Ammon's horn (tissue), 1 donor: ENCODE measurements around the gene ATP13A4.

Source experiments
- DNase-seq: peaks from one replicate; pipeline ENCODE4 v3.0.0-alpha.2; 2016; ENCODE audit warnings: low spot score

Gene ATP13A4

DNA sequence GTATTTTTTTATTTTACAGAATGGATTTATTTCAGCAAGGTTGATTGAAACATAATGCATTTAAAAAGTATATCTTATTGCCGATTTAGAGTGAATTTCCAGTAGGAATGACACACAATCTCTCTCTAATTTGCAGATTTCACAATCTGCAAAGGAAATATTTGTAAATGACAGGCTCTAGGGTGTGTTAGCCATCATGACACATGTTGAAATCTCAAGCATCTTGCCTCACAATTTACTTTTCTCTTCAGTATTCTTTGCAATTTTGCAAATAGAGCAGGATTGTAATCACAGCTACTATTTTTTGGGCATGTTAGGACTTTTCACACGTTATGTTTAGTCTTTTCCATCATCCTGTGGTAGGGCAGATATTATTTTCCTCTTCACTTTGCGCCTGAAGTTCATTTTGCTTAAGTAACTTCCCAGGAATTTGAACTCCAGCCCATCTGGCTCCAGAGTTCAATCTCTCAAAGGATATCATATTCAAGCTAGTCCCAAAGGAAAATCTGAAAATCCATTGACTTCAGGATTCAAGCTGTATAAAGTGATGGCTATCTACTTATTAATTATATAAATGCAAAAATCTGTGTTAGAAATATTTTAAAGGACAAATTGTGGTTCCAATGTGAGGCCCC lies 55.4 kb downstream of the ATP13A4 start:
- no peak for DNase-seq

DNA sequence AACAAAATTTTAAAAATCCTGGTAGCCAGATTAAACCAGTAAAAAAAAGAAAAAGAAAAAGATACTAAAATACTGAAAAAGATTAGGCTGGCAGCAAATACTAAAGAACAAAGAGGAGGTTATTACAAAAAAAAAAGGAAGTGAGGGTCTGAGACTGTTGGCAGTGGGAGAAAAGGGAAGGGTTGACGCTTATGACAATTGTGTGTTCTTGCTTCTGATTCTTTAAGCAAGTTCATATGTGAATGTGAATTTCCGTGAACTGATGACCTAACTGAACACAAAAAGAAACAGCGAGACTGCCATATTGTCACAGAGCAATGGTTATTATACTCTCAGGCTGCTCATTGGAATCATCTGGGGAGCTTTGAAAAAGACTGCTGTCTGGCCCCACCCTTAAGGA lies 56.5 kb downstream of the ATP13A4 start:
- DNase-seq = no peak

DNA sequence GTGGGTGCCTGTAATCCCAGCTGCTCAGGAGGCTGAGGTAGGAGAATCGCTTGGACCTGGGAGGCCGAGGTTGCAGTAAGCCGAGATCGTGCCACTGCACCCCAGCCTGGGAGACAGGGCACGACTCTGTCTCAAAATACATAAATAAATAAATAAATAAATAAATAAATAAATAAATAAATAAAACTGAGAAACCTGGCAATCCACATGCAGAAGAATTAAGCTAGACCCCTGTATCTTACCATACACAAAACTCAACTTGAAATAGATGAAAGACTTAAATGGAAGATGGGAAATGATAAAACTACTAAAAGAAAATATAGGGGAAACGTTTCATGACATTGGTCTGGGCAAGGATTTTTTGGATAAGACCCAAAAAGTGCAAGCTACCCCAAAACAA lies 58.0 kb downstream of the ATP13A4 start:
- no peak for DNase-seq

DNA sequence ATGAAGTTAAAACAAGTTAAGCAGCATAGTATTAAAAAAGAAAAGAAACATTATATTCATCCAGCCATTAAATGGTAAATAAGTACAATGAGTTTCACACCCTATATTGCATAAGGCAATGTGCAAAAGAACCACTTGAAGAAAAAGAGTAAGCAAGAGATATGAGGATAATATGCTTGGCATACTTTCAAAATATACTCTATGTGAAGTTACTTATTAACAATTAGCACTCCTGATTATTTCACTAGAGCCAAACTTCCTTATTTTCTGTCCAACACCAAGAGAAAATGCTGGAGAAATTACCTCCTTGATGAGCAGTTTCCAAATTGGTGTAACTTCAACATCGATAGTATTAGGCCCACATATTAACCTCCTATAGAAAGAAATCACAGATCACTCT lies 63.7 kb downstream of the ATP13A4 start:
- DNase-seq = no peak

DNA sequence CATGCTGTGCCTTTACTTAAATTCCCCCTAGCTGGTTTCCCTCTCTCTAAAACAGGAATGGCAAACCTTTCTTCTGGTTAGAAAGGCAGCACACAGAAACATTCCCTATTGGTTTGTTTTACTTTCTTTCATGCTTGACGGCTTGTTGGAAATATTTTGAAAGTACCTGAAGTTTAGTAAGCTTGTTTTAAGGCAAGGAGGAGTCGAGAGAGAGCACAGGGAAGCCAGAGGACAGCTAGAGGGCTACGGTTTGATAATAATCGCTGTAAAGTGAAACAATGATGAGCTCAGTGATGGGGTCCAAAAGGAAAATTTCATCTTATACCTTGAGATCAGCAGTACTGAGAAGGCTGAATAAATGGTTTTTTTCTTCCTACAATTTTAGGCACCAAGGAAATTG lies 64.1 kb downstream of the ATP13A4 start:
- no peak for DNase-seq

DNA sequence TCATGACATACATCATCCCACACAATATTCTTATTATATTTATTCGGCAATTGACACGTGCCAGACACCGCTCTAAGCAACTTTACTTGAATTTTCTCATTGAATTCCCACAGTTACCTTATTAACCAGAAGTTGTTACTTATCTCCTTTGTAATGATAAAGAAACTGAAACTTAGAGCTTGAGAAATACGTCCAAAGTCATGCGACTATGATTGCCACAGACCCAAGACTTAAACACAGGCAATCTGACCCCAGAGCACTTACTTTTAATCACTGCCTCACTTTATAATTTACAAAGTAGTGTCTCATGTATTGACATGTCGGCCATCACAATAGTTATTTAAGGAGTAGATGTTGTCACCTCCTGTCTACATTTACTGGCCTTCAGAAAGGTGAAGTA lies 64.7 kb downstream of the ATP13A4 start:
- no peak for DNase-seq

DNA sequence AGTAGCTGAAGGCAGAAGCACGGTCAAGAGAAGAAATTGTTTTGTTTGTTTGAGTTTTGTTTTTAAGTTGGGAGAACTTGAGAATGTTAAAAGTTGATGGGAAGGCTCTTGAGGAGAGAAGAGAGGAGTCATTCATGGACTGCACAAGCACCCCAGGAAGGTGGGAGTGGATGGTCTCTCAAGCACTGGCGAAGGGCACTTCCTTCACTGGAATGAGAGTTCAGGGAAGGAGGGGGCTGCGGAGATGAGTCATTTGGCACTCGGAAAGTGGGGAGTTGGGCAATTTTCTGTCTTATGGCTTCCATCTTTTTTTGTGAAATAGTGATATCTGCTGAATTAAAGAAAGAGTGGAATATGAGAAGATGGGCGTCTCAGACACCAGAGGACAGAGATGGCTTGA lies 66.0 kb downstream of the ATP13A4 start:
- no peak for DNase-seq

DNA sequence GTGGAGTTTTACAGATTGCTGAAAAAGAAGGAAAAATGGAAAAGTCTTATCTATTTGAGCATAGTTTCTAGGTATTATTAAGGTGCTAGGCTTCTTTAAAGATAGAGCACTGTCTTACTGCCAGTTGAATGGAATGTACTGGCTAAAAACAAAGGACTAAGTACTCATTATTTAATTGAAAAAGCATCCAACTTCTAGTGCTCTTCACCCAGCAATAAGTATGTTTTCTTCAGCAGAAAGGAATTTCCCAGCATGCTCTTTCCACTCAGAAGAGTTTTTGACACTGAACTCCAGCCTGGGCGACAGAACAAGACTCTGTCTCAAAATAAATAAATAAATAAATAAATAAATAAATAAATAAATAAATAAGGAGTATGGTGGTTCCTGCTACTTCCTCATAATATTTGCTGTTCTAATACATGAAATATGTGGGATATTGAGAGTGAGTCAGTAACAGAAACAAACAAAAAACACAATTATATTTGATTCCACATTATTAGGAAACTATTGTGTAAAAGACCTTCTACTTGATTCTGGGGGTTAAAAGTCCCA lies 70.6 kb downstream of the ATP13A4 start:
- DNase-seq = no peak

DNA sequence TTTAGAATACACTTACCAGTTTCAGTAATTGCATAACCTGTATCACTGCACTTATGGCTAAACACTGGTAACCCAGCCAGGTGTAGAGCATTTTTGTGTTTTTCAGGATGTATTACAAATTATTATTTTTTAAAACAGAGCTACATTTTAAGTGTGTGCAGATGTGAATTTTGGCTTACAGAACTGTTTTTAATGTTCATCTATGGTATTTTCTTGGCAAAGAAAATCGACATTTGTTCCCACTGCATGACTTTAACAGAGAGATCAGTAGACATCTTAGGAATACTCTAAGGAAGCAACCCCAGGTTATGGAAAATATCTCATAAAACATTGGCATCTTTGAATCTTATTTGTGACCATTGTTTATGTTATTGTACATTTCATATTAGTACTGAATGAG lies 73.3 kb downstream of the ATP13A4 start:
- DNase-seq = no peak

DNA sequence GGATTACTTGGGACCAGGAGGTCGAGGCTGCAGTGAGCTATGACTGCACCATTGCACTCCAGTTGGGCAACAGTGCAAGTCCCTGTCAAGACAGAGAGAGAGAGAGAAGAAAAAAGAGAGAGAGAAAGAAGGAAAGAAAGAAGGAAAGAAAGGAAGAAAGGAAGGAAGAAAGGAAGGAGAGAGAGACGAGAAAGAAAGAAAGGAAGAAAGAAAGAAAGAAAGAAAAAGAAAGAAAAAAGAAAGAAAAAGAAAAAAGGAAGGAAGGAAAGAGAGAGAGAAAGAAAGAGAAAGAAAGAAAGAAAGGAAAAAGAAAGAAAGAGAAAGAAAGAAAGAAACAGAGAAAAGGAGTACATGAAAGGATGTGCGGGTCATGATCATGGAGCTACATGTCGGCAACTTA lies 80.2 kb downstream of the ATP13A4 start:
- DNase-seq = no peak

DNA sequence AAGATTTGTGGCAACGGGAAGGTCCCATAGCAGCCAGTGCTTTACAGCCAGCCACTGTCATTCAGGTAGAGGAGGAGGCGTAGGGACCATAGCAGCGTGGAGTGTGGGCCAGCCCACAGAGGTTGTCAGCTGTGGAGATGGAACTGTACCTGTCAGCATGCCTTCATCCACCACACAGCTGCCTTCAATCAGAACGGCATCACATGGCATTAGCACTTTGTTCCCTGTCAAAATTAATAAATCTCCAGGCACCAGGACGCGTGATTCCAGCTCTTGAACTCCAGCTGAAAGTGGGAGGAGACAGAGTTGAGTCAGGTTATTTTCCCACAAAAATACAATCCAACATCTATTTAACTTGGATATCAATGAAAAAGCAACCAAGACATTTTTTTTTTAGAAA lies 84.0 kb downstream of the ATP13A4 start:
- no peak for DNase-seq

DNA sequence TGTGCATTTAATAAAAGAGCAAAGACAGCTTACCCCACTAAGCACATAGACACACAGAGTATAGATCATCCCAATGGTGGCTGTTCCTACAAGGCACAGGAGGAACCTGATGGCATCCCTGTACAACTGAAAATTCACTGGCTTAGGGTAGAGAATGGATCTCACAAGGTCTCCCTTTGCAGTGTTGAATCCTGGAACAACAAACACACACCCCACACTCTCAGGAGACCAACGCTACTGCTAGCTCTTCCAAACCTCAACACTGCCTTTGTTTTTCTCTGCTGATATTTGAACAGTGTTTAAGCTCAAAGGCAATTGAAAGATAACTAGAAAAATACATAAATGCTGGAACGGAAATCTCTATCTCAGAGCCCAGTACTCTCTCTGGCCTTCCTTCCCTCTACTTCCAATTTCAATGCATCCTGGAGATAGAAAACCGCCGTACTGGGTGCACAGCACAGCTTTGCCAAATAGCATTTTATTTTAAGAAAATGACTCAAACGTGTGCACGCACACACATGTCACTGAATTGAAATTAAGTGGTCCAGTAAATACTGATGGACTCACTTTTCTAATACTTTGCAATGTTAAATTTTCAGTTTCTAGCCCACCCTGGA lies 88.6 kb downstream of the ATP13A4 start:
- no peak for DNase-seq

DNA sequence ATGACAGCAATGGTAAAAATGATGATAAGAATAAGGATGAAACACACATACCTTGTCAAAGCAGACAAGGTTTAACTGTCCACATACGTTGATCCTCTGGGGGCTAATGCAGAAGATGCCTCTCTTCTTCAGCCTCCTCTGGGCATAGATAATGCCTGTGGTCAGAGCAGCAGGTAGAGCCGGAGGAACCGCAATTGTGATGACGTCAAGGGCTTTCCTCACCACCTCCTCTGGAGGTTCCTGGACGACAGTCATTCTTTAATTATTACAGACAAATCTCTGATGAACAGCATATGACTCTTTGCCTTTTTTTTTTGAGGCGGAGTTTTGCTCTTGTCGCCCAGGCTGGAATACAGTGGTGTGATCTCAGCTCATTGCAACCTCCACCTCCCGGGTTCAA lies 89.8 kb downstream of the ATP13A4 start:
- DNase-seq = no peak

DNA sequence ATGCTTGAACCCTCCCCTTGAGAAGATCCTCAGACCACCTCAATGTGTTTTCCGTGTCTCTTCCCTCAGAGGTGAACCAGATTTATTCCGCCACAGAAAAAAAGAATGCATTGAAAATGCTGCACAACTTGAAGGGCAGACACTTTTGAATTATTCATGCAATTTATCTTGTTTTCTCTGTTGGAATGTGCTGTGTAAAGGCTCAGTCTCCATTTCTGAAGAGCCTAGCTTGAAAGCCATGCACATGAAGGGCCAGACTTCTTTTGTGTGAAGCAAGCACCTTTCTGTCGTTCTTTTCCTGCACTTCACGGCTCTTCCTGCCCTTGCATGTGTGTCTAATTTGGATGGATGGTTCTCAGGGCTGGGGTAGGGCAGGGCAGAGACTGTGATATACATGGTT lies 97.2 kb downstream of the ATP13A4 start:
- no peak for DNase-seq

DNA sequence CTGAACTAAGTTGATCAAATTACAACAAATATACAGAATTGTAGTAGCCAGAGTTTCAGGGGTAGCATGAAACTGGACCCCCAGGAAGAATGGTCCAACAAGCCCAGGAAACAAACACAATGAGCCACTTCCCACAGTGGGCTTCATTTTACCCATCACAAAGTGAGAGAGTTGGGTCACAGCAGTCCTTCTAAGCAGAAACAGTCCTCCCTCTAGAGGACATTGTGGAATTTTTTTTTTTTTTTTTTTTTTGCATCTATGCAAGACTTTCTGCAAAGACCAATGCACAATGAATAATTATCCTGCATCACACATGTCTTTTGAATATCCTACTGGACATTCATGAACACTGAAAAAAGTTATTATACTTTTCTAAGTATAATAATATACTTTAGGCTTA lies 102.4 kb downstream of the ATP13A4 start:
- no peak for DNase-seq

DNA sequence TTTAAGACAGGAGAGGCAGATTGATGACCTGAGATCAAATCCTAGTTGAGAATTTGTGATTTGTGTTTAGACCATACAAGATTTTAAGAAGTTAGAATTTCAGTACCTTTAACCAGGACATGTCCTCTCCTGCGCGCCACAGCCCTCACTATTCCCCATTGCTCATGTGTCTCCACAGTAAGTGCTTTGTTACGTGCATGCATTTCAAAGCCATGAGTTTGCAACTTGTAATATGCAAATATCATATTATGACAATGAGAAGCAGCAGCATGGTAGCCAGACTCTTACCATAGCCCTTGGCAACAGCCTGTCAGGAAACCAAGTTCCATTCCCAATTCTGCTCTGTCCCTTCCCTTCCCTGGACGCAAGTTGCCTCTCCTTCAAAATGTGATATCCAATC lies 102.8 kb downstream of the ATP13A4 start:
- no peak for DNase-seq

DNA sequence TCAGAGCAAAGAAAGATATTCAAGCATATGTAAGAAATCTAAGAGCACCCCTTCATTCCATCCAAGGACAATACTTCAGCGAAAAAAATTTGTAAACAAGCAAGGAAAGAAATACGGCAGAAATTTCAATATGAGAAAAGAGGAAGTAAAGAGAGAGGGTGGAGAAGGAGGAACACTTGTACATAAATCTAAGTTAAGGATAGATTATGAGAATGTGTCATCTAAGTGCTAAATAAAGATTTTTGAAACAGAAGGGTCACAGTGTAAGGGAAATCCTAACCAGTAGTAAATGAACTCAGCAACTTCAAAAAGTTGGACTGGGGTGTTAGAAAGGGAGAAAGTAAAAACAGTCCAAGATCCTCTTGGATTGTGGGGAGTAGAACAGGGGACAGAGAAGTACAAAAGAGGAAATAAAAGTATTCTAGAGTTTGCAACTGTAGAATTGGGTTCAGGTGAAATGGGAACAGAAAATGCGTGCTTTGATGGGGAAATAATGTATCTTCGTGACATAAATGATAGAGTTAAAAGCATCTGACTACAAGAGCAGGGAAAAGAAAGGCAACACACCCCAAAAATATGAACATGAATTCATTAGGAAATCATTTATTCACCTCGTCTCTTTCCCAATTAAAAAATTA lies 107.6 kb downstream of the ATP13A4 start:
- no peak for DNase-seq

DNA sequence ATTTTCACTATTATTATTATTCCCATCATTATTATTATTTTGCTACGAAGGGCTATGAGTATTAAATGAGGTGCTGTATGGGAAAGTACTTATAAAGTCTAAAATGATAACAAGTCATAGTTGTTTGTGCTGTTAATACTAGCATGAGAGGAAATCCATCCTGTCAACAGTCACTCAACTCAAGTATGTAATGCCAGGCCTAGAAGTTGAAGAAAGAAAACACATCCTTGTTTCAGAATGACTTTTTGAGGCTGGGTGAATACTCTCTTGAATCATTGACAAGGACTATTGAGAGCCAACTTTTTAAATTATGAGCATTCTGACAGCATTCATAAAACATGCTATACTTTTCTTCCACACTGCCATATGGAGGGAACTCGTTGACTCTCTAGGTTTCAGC lies 115.3 kb downstream of the ATP13A4 start:
- no peak for DNase-seq

DNA sequence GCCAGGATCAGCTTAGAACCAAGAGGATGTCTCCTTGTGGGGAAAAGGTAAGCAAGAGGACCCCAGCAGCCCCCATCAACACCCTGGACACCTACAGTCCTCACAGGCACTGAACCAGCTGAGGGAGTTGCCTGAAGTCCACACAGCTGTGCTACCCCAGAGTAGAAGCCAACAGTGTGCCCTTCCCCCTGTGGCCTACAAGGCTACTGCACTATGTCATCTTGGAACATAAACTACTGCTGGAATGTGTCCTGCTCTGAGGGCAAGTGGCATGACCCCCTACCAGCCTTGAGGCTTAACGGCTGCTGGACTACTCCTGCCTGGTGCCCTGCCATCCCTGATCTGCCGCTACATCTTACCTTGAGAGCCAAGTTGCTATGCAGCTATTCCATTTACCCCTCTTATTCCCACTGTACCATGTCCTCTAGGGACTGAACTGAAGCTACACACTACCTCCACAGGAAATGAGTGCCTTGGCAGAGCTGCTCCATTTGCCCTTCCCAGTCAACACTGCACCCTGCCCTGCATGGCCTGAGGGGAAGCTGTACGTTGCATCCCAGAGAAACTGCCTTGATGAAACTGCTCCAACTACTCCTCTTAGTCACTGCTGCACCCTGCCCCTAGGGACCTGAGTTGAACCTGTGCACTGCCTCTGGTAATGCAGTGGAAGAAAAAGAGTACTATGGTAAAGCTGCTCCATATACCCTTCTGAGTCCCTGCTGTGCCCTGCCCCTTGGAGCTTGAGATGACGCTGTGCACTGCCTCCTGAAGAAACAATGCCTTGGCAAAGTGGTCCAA lies 135.9 kb downstream of the ATP13A4 start:
- no peak for DNase-seq

DNA sequence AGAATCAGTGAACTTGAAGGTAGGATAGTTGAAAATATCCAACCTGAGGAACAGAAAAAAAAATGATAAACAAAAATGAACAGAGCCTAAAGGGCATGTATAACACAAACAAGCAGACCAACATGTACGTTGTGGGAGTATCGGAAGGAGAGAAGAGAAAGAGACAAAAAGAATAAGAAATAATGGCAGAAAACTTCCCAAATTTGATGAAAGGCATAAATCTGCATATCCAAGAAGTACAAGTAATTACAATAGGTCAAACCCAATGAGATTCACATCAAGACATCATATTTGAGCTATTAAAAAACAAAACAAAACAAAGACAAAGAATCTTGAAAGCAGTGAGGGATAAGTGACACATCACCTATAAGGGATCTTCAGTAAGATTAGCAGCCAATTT lies 138.1 kb downstream of the ATP13A4 start:
- DNase-seq = no peak

DNA sequence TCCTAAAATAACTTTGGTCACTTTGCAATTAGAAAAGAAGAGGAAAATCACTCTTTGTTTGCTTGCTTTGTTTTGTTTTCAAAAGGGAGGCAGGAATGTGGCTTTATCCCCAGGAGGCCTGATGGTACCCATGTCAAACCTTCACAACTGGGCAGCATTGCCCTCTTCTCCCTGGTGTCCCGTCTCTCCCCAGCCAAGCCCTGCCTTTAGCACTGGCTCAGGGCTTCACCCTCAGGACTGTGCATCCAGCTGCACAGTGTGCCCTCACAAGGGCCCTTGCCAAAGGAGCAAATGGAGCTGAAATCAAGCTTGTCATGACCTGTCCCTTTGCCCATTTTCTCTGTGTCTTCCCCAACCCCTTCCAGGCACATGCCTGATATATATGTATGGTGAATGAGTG lies 147.0 kb downstream of the ATP13A4 start:
- DNase-seq = no peak

DNA sequence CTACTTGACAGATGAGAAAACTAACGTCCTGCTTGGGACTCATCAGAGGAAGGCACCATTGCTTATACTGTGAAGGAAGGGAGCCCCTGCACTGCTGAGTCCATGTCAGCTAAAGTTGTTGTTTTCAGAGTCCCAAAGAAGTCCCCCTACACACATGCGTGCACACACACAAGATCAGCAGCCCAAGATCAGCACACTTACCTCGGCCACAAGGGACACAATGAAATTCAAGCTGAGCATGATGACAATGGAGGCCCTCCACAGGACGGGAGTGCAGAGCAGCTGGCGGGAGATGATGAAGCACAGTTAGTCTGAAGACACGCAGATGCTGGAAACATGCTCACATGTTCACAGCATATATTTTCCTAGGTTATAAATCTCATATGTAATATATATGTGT lies 147.6 kb downstream of the ATP13A4 start:
- no peak for DNase-seq

DNA sequence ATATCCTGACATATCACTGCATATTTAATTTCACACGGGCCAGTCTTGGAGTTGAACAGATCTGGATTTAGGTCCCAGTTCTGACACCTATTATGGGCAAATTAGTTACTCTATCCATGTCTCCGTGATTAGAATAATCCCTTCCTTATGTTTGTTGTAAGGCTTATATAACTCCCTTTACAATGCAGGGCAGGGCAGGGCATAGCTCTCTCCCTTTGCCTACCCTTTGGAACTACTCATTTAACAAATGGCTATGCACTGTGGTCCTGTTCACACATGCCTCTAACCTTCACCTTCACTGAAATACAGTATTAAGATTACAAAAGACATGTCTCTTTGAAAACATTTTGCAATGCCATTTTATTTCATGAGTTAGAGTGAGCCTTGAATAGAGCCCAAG lies 151.4 kb downstream of the ATP13A4 start:
- no peak for DNase-seq
